Cortex of kidney (tissue), 1 donor: Measurements from ENCODE around the gene ENC1.

Experiments used
- DNase-seq: peaks from one replicate; lab custom pipeline; 2025; lab: John Stamatoyannopoulos, UW

The ENC1 gene

GRCh38 chr5:74608736-74609601, 31.6 kb downstream of the ENC1 start:
- DNase-seq = no peak

- no peak for DNase-seq
Observed at GRCh38 chr5:74605759-74606158, 34.8 kb downstream of the ENC1 start.

DNA sequence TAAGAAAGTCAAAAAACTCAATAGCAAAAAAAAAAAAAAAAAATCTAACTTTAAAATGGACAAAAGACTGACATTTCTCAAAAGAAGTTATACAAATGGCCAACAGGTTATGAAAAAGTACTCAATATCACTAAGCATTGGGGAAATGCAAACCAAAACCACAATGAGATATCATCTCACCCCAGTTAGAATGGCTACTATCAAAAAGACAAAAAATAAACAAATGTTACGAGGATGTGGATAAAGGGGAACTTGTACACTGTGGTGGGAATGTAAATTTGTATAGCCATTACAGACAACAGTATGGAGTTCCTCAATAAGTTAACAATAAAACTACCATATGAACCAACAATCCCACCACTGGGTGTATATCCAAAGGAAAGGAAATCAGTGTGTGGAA, 37.2 kb downstream of the ENC1 start:
- no peak for DNase-seq

DNA sequence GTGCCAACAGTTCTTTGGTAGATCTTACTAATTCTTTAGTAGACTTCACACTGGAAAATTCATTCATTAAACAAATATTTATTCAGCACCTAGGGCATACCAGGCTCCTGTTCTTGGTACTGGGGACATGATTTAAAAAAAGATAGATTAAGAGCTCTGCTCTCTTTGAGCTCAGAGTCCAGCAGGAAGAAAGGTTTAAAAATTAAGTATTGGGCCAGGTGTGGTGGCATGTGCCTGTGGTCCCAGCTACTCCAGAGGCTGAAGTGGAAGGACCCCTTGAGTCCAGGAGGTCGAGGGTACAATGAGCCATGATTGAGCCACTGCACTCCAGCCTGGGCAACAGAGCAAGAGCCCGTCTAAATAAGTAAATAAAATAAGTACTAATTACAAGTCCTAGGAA, 41.4 kb downstream of the ENC1 start:
- no peak for DNase-seq

DNA sequence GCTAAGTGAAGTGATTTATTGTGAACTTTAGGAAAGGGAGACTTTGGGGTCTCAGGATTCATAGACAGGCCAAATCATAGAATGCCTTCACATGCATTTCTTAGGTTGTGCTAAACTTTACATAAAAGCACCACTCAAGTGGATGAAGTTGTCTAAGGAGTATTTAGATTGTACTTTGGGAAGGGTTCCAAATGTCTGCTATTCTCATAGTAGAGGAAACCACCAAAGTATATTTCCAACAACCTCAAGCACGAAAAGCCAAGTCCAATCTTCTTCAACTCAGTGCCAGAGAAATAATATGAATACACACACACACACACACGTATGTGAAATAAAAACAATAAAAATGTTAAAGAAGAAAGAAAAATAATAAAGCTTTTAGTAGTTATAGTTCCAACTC, 41.8 kb downstream of the ENC1 start:
- DNase-seq = no peak

GRCh38 chr5:74596927-74597326, 43.6 kb downstream of the ENC1 start:
- no peak for DNase-seq

- no peak for DNase-seq
Observed at GRCh38 chr5:74595143-74595925, 45.2 kb downstream of the ENC1 start.

- no peak for DNase-seq
Observed at GRCh38 chr5:74594137-74595040, 46.1 kb downstream of the ENC1 start.

DNA sequence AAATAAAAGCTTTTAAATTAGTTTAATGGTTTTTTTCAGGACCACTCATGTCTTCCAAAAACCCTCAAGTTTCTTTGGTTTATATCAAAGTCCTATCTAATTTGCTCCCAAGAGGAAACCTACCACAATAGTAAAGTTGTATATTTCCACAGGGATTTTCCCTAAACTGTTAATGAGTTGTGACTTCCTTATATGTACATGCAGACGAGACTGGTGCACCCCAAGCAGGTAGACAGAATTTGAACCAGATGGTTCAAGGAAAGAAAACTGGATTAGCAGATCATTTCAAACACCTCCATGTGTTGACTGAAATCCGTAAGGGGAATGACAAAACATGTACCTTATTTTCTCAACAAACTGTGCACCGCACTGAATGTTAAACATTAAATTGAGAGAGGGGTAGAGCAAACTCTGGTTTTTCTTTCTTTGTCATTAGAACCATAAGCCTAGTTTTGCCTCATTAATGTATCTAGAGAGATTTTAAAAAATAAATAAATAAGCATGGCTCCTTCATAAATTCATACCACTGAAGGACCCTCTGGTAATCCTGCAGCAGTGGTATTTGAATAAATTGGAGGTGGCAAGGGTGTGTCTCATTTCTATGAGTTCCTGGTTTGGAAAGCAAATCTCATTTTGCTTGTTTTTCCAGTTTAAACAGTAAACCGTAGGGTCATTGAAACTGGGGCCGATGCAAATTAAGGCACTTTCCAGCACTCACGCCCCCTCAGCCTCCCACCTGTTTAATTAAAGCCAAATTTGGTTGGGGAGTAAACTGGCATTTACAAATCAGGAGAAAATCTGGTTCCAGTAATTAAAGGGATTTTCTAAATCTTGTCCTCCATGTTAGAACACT, 51.1 kb downstream of the ENC1 start:
- DNase-seq = no peak

DNA sequence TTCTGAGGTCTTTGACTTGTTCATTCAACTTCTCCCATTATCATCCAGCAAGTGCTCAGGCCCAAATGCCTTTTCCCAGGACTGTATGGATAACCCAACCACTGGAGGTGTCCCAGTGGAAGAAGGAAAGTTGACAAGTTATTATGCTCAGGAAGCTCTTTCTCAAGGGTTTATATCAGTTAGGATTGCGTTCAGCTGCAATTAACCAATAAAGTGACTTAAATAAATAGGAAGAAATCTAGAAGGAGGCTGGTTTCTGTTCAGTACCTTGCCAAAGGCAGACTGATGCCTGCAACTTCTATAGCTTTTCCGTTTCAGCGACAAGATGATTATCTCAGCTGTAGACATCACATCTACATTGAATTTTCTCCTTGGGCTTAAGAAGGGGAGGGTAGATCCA, 52.1 kb downstream of the ENC1 start:
- no peak for DNase-seq

GRCh38 chr5:74587890-74588289, 52.6 kb downstream of the ENC1 start:
- DNase-seq = no peak

- DNase-seq = no peak
Observed at GRCh38 chr5:74587300-74587699, 53.2 kb downstream of the ENC1 start.

GRCh38 chr5:74586856-74587255, 53.7 kb downstream of the ENC1 start:
- no peak for DNase-seq

GRCh38 chr5:74582853-74583252, 57.7 kb downstream of the ENC1 start:
- DNase-seq = no peak

DNA sequence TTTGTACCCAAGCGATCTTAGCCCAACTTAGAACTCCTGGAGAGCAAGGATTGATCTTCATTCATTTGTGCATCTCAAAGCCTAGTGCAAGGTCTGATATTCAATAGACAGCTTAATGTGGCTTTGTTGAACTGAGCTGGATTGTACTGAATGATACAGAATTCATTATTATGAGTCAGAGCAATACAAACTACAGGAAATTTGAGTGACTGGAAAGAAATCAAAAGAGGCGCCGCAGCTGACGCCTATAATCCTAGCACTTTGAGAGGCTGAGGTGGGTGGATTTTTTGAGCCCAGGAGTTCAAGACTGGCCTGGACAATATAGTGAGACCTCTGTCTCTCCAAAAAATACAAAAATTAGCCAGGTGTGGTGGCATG, 58.6 kb downstream of the ENC1 start:
- no peak for DNase-seq

DNA sequence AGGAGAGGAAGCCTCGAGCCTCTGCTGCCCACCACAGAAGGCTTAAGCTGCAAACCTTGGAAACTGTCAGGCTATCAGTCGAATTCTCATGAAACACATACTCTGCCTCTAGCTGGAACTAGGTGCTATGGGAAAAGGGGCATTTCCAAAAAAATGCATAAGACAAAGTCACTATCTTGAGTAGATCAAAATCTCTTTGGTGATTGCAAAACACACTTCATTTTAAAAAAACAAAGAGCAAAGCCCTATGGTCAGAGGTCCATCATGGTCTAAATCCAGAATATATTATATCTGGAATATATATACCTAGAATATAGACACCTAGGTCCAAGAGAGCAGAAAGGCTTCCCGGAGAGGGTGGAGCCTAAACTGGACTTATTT, 59.8 kb downstream of the ENC1 start:
- DNase-seq = no peak

GRCh38 chr5:74579215-74579614, 61.3 kb downstream of the ENC1 start:
- DNase-seq = no peak

DNA sequence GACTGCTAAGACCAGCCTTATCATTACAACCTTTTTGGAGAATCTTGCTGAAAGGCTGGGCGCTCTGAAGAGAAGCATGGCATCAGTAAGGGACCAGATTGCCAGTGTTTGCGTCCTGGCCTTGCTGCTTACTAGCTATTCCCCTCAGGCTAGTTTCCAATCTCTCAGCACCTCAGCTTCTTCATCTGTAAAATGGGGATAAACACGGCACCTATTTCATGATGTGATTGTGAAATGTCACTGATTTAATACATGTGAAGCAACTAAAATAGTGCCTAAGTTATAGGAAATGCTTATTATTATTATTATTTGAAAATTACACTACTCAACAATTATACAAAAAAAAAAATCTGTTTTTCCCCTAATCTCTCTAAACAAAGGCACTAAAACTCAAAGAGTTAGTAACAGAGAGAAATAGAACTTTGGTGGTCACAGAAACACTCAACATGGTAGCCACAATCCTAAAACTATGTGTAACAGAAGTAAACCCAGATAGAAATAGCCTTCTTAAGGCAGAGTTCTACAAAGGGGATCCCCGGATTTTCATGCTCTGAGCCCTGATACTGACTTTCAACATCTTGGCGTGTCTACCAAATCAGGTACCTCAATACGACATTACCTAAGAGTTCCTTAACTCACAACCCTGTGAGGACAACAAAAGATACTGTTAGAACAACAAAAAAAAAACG, 62.0 kb downstream of the ENC1 start:
- no peak for DNase-seq
